Hepatocyte (in vitro differentiated cells): ENCODE data around the gene GPATCH11. TPM values are rescaled to one million over a fixed set of nuclear protein-coding genes. Genes with fewer than 3 reads are reported as not detected.

Source experiments
- DNase-seq: peaks from one replicate; pipeline ENCODE4 v3.0.0-alpha.2; 2016; ENCODE audit warnings: low spot score
- H2AFZ ChIP-seq: fragments of 200-600 bp; sonication (generic); 2 replicates; pipeline ENCODE4 v1.6.0; 2016; ENCODE audit warnings: antibody characterized with exemption, mild to moderate bottlenecking
- H3K27ac ChIP-seq: fragments of 200-600 bp; sonication (generic); 2 replicates; pipeline ENCODE4 v1.5.1; 2016; ENCODE audit warnings: mild to moderate bottlenecking
- H3K27me3 ChIP-seq: fragments of 200-600 bp; sonication (generic); 2 replicates; pipeline ENCODE4 v1.6.1; 2016
- H3K36me3 ChIP-seq: fragments of 200-600 bp; sonication (generic); replicated peaks from 2 replicates; pipeline ENCODE4 v1.5.1; 2016; ENCODE audit warnings: low read depth; ENCODE audit not compliant: insufficient read depth
- H3K4me1 ChIP-seq: fragments of 200-600 bp; sonication (generic); 2 replicates; pipeline ENCODE4 v1.5.1; 2016; ENCODE audit warnings: mild to moderate bottlenecking, moderate library complexity; ENCODE audit not compliant: insufficient read depth
- H3K4me2 ChIP-seq: fragments of 200-600 bp; sonication (generic); 2 replicates; pipeline ENCODE4 v1.6.0; 2016
- H3K4me3 ChIP-seq: fragments of 200-600 bp; sonication (generic); 2 replicates; pipeline ENCODE4 v1.5.1; 2016; ENCODE audit warnings: mild to moderate bottlenecking
- H3K79me2 ChIP-seq: fragments of 200-600 bp; sonication (generic); 2 replicates; pipeline ENCODE4 v1.6.0; 2017; ENCODE audit warnings: mild to moderate bottlenecking
- H3K9me2 ChIP-seq: fragments of 200-600 bp; sonication (generic); replicated peaks from 2 replicates; pipeline ENCODE4 v1.6.0; 2017; ENCODE audit warnings: mild to moderate bottlenecking; ENCODE audit not compliant: insufficient read depth
- H3K9me3 ChIP-seq: fragments of 200-600 bp; sonication (generic); 2 replicates; pipeline ENCODE4 v1.5.1; 2016; ENCODE audit warnings: low read depth, mild to moderate bottlenecking
- H4K20me1 ChIP-seq: fragments of 200-600 bp; sonication (generic); 2 replicates; pipeline ENCODE4 v1.6.0; 2016; ENCODE audit warnings: mild to moderate bottlenecking; ENCODE audit not compliant: insufficient read depth, poor library complexity, severe bottlenecking
- EZH2 ChIP-seq: fragments of 200-600 bp; sonication (generic); IDR thresholded peaks from 2 replicates; pipeline ENCODE4 v1.6.1; 2016; ENCODE audit warnings: antibody characterized with exemption, mild to moderate bottlenecking, borderline replicate concordance
- EZH2phosphoT487 ChIP-seq: fragments of 200-600 bp; sonication (generic); IDR thresholded peaks from one replicate; pipeline ENCODE4 v1.6.1; 2018; ENCODE audit warnings: antibody characterized with exemption, mild to moderate bottlenecking, low read depth, moderate library complexity; ENCODE audit not compliant: unreplicated experiment, severe bottlenecking
- WGBS: methylation state at CpG from one replicate; pipeline ENCODE4 v1.1.6; 2016; ENCODE audit warnings: low lambda C conversion rate; ENCODE audit errors: missing lambda C conversion rate; 5-methylcytosine and 5-hydroxymethylcytosine counted together
- polyA plus RNA-seq: library from polyadenylated mRNA; unstranded; fragments of >200 nt; fragmentation: Nextera tagmentation; extraction: Ambion mirVana; gene quantifications from 2 replicates; pipeline ENCODE4 v1.2.1, GENCODE V29; 2016
- total RNA-seq: library from RNA; depleted of rRNA; stranded (reverse); fragments of >200 nt; gene quantifications from 2 replicates; pipeline ENCODE4 v1.2.3, GENCODE V29; 2014
- TF ChIP-seq, protein P1 (sequence below): fragments of 200-600 bp; sonication (generic); IDR thresholded peaks from 2 replicates; pipeline ENCODE4 v1.5.1; 2016; ENCODE audit warnings: antibody characterized with exemption, mild to moderate bottlenecking; ENCODE audit not compliant: poor library complexity

Gene GPATCH11
- total RNA-seq = 4.3 and 7.0 TPM in 2 replicates
- polyA plus RNA-seq = 2.8 and 3.1 TPM in 2 replicates

DNA sequence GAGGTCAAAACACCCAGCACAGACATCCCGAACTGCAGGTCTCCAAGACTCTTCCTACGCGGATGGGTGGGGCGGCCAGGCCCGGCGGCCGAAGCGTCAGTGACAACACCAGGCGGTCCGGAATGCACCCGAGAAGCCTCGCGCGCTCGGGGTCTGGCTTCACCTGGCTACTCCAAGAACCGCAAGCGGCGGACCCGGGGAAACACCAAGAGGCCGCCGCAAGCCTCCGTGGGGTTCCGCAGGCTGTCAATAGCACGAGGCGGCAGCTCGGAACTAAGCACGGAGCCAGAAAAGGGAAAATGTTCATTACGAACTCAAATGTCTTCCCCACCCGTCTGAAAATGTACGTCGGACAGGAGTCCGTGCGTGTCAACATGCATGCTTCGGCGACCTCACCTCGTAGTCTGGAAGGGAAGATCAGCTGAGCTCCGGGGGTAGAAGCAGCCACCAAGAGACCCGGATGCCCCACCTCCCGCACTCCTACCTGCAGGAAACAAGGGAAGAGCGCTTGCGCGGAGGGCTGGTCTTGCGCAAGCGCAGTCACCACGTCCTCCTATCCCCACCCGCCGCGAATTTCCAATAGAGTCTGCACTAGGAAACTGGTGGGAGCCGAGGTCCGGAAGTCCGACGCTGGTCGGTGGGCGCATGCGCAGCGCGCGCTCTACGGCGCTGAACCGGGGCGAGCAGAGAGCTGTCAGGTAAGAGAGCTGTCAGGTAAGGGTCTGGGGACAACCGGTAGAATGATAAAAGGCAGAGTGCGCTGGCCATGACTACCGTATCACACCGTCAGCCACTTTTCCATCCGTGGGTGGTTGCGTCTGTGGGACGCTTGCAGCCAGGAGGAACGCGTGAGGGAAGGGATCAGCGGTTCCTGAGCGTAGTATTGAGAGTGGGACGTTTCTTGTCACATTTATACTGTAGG lies at the start of gene GPATCH11, which contains the start of gene HEATR5B:
Gene GPATCH11 (plus strand): TSS at position 646 of the 922 bp plus-strand sequence. CDS start 3,864 bp downstream, outside the sequence.
Gene HEATR5B (minus strand): TSS at position 500 of the 922 bp plus-strand sequence. CDS start 958 bp downstream, outside the sequence.
- TF ChIP-seq, protein P1, sequence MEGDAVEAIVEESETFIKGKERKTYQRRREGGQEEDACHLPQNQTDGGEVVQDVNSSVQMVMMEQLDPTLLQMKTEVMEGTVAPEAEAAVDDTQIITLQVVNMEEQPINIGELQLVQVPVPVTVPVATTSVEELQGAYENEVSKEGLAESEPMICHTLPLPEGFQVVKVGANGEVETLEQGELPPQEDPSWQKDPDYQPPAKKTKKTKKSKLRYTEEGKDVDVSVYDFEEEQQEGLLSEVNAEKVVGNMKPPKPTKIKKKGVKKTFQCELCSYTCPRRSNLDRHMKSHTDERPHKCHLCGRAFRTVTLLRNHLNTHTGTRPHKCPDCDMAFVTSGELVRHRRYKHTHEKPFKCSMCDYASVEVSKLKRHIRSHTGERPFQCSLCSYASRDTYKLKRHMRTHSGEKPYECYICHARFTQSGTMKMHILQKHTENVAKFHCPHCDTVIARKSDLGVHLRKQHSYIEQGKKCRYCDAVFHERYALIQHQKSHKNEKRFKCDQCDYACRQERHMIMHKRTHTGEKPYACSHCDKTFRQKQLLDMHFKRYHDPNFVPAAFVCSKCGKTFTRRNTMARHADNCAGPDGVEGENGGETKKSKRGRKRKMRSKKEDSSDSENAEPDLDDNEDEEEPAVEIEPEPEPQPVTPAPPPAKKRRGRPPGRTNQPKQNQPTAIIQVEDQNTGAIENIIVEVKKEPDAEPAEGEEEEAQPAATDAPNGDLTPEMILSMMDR = no peak
- TF ChIP-seq EZH2phosphoT487 (no peak), EZH2 (no peak)
- H3K4me1 ChIP-seq = peaks cover 12% of the 10 kb centered on the region
- no peaks in the 10 kb centered on the region for H4K20me1 ChIP-seq
- peak within 1 kb of the TSS; percentile 76 for H2AFZ ChIP-seq
- H3K4me2 ChIP-seq = peak within 1 kb of the TSS; percentile 86
- H3K9me2 ChIP-seq = no peaks in the 10 kb centered on the region
- peak within 1 kb of the TSS; percentile 76 for H3K4me3 ChIP-seq
- 2% methylated on average over 74 of the region's 74 CpGs for WGBS
- H3K27ac ChIP-seq = peak within 1 kb of the TSS; percentile 82
- H3K79me2 ChIP-seq = peaks cover 20% of the 10 kb centered on the region
- no peaks in the 10 kb centered on the region for H3K27me3 ChIP-seq
- no peaks in the 10 kb centered on the region for H3K9me3 ChIP-seq
- peak; percentile 99 for DNase-seq
- no peaks in the 10 kb centered on the region for H3K36me3 ChIP-seq

DNA sequence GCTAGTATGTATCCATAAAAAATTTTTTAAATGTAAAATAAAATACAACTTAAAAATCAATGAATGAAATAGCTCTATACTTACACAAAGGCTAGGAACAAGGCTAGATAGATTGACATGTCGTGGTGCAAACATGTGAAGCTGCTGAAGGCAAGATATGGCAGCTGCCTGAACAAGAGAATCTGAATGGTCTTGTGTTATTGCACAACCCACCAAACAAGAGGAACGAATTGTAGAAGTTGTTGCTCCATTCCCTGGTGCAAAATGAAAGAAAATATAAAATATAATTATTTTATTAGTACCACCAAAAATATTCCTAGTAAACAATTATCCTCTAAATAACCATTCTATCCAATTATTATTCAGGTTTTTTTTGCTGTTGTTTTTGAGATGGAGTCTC lies 46.5 kb upstream of the GPATCH11 start:
- Histone ChIP-seq H3K4me1 (no peaks in the 10 kb centered on the region), H3K4me2 (no peak overlapping the region), H3K36me3 (no peaks in the 10 kb centered on the region), H3K9me3 (no peaks in the 10 kb centered on the region), H4K20me1 (no peaks in the 10 kb centered on the region), H3K27me3 (no peaks in the 10 kb centered on the region), H3K4me3 (no peak overlapping the region), H3K27ac (no peak overlapping the region), H3K79me2 (no peaks in the 10 kb centered on the region), H3K9me2 (no peaks in the 10 kb centered on the region), H2AFZ (no peak overlapping the region)
- no peak for DNase-seq
- WGBS = 98% methylated on average over 2 of the region's 2 CpGs
- no peak for TF ChIP-seq EZH2phosphoT487
- TF ChIP-seq, protein P1 = no peak
- no peak for TF ChIP-seq EZH2

DNA sequence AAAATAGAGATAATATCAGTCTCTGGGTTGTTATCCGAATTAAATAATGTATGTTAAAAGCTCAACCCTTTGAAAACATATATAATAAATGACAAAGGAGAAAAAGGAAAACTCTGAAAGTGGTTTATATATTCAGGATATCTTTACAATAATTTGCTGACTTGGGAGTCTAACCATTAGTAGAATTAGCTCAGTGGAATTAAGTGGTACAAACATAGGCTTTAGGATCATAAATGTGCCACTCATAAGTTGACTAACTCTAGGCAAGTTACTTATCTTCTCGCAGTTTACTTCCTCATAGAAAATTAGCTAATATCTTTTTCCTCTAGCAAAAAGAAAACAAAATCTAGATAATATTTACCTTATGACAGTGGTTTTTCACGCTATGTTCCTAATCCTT lies 44.7 kb upstream of the GPATCH11 start:
- H3K9me3 ChIP-seq = no peaks in the 10 kb centered on the region
- H3K27ac ChIP-seq = peak overlapping the region; percentile 25
- H3K9me2 ChIP-seq = no peaks in the 10 kb centered on the region
- H4K20me1 ChIP-seq = no peaks in the 10 kb centered on the region
- H3K4me2 ChIP-seq = no peak overlapping the region
- no peak overlapping the region for H2AFZ ChIP-seq
- H3K79me2 ChIP-seq = no peaks in the 10 kb centered on the region
- H3K4me1 ChIP-seq = no peaks in the 10 kb centered on the region
- H3K27me3 ChIP-seq = no peaks in the 10 kb centered on the region
- 62% methylated on average over 3 of the region's 3 CpGs for WGBS
- H3K36me3 ChIP-seq = no peaks in the 10 kb centered on the region
- TF ChIP-seq, protein P1 = no peak
- TF ChIP-seq EZH2phosphoT487 (no peak), EZH2 (no peak)
- no peak overlapping the region for H3K4me3 ChIP-seq
- DNase-seq = peak; percentile 10
